ENCODE measurements around the gene DDX25. TPM values are rescaled to one million over a fixed set of nuclear protein-coding genes. Genes with fewer than 3 reads are reported as not detected.

Gene DDX25
- total RNA-seq, 4 donors from 2014 or later: 0.17 to 0.42 TPM; not detected in 2

DNA sequence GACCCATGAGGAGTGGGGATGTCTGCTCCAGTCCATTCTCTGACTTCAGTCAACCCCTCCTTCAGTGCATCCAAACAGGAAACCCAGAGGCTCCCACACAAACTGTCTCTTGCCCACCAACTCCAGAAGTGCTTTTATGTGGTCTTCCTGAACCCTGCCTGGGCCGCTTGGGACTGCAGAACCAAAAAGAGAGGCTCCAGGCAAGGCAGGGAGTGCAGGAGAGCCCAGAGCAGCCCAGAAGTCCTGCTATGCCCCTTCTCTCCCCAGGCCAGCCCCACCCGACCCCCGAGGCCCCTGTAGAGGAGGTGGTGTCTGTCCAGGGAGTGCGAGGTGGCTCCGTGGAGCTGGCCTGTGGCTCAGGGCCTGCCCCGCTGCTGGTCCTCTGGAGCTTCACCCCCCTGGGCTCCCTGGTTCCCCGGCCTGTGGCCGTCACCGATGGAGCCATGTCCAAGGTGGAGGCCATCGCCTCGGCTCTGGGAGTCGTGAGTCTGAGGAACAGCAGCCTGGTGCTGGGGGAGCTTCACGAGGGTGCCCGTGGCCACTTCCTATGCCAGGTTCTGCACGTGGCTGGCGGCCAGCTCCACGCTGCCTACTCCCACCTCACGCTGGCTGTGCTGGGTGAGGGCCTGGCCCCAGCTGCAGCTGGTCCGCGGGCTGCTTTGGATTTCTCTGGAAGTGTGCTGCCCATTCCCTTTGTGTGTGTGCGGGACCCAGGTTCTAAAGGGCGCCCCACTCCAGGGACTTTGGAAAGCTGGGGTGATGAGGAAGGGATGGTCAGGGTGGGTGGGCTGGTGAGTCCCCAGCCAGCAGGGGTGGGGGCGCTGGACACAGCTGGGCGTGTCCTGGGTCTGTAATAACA, 43.3 kb downstream of the DDX25 start:
- 88 to 93% methylated on average over 17 to 24 of the region's 24 CpGs for WGBS, 2 donors
- peak in 1 of 2 donors; percentile 78 for DNase-seq (ENCODE audit: low spot score in 2 of 2)
- H3K4me3 ChIP-seq (ENCODE audit: low read depth, poor library complexity, severe bottlenecking): no peak overlapping the region
- intact Hi-C loops (cut with DNase I; ENCODE audit: low total_unique reads): no loop called here
- TF ChIP-seq, protein P1, sequence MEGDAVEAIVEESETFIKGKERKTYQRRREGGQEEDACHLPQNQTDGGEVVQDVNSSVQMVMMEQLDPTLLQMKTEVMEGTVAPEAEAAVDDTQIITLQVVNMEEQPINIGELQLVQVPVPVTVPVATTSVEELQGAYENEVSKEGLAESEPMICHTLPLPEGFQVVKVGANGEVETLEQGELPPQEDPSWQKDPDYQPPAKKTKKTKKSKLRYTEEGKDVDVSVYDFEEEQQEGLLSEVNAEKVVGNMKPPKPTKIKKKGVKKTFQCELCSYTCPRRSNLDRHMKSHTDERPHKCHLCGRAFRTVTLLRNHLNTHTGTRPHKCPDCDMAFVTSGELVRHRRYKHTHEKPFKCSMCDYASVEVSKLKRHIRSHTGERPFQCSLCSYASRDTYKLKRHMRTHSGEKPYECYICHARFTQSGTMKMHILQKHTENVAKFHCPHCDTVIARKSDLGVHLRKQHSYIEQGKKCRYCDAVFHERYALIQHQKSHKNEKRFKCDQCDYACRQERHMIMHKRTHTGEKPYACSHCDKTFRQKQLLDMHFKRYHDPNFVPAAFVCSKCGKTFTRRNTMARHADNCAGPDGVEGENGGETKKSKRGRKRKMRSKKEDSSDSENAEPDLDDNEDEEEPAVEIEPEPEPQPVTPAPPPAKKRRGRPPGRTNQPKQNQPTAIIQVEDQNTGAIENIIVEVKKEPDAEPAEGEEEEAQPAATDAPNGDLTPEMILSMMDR (IDR thresholded peaks at IDR 0.05): no peak
- TF ChIP-seq POLR2A (IDR thresholded peaks at IDR 0.05): no peak

DNA sequence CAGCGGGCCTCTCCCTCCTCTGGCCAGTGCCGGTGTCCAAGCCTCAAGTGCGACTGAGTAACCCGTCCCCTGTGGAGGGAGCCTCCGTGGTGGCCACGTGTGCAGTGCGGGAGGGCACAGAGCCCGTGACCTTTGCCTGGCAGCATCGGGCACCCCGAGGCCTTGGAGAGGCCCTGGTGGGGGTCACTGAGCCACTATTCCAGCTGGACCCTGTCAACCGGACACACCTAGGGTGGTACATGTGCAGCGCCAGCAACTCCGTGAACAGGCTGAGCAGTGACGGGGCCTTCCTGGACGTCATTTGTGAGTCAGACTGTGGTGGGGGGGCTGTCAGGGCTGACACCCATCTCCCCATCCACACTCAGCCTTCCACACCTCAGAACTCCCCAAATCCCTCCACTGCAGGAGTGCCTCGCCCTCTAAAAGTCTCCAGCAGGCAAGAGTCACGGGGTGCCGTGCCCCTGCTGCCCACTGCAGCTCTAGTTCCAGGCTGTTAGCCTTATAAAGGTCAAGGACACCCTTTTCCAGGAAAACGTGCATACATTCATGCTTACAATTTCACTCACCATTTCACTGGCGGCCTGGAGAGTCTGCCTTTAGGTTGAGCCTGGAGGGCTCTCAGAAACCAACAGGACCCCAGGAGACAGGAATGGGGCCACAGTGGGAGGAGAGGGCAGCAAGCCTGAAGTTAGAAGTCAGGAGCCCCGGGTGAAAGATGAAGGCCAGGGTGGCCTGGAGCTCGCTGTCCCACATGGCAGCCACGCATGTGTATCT, 44.2 kb downstream of the DDX25 start:
- H3K4me3 ChIP-seq (ENCODE audit: low read depth, poor library complexity, severe bottlenecking): no peak overlapping the region
- DNase-seq (ENCODE audit: low spot score in 2 of 2): peak in 1 of 2 donors; percentile 75
- TF ChIP-seq POLR2A (IDR thresholded peaks at IDR 0.05): no peak
- TF ChIP-seq, protein P1 (IDR thresholded peaks at IDR 0.05): no peak
- WGBS, 2 donors: 84% methylated on average over 22 to 23 of the region's 23 CpGs
- intact Hi-C loops (cut with DNase I; ENCODE audit: low total_unique reads): no loop called here

DNA sequence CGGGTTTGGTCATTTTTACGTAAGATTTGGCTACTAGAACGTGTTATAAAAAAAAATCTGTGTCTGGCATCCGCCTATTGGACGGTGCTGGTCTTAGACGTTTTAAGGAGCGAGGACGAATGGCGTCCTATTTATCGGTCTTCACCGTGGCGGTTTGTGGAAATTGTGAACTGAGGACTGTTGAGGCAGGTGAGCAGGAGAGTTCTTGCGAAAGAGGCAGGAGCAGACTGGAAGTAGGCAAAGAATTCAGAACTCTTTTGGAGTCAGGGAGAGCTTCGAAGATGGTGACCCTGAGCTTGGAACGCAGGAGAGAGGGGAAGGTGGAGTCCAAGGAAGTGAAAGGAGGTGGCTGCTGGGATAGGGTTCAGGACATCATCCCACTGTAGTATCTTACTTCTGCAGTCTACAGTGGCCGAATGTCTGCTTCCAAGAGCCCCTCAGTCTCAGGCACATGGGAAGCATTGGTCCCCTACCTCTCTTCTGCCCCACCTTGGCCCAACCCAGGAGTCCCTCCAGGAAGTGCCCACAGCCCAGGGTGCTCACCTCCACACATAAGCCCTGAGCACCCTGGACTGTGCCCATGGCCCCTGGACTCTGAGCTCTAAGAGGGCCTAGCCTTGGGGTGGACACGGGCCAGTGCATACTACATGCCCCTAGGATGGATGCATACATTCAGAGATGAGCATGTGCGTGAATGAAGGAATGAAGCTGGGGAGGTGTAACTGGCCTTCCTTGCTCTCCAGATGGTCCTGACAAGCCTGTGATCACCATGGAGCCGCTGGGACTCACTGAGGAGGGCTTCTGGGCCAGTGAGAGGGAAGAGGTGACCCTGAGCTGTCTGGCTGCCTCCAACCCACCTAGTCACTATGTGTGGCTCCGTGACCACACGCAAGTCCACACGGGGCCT, 45.2 kb downstream of the DDX25 start:
- TF ChIP-seq POLR2A (IDR thresholded peaks at IDR 0.05): no peak
- TF ChIP-seq, protein P1 (IDR thresholded peaks at IDR 0.05): no peak
- intact Hi-C loops (cut with DNase I; ENCODE audit: low total_unique reads): no loop called here
- no peak for DNase-seq (ENCODE audit: low spot score in 2 of 2)
- no peak overlapping the region for H3K4me3 ChIP-seq (ENCODE audit: low read depth, poor library complexity, severe bottlenecking)
- WGBS, 2 donors: 88 to 91% methylated on average over 18 to 22 of the region's 22 CpGs

DNA sequence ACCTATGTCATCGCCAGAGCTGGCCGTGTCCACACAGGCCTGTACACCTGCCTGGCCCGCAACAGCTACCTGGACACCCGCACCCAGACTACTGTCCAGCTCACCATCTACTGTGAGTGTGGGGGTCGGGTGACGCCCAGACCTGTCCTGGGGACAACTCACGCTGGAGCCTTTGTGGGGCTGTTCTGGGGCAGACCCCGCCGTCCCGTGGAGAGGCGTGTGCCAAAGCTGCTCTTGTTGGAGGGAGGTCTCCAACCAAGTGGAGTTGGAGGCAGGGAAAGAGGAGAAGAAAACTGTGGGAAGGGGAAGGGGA, 45.8 kb downstream of the DDX25 start:
- intact Hi-C loops (cut with DNase I; ENCODE audit: low total_unique reads): no loop called here
- TF ChIP-seq, protein P1 (IDR thresholded peaks at IDR 0.05): no peak
- DNase-seq (ENCODE audit: low spot score in 2 of 2): peak in 1 of 2 donors; percentile 81
- WGBS, 2 donors: 76 to 91% methylated on average over 7 to 11 of the region's 11 CpGs
- no peak overlapping the region for H3K4me3 ChIP-seq (ENCODE audit: low read depth, poor library complexity, severe bottlenecking)

Data from lower leg skin (tissue), 4 donors.